ENCODE data around the gene CDC45. TPM values are rescaled to one million over a fixed set of nuclear protein-coding genes. Genes with fewer than 3 reads are reported as not detected.

CDC45 gene
- total and polyA plus RNA-seq, 2 of the 13 experiments (the other 11 are each of a cell fraction or from before 2014, with no cell fraction given), result 14.4 to 36.3 TPM

DNA sequence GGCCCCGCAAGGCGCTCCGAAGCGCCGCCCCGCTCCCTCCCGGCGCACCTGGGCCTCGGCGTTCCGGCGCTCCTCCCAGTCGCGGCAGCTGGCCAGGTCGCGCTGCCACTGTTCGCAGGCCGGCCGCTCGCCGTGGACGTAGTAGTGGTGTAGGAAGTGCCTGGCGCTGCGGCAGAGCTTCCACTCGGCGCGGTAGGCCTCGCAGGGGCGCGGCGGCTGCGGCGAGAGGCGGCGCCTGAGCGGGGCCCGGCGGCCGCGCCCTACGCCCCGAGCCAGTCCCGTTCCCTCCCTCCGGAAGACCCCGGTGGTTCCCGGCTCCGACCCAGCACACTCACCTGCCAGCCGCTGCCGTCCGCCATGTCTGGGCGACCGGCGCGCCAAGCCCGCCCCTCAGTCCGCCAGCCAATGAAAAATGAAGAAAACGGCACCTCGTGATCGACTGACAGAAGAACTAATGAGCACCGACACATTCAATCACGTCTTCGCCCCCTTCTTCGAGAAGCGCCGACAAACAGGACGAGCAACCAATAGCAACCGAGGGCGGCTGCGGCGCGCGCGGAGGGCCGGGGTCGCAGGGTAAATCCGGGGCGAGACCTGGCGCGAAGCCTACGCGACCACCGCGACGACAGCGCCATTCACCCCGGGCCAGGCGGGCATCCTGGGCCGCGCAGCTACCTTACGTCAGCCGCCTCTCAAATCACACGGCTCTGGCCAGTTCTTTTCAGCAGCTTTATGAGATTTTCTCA, 32.2 kb upstream of the CDC45 start, which contains the start of gene C22orf39 (continued):
- TF ChIP-seq SKI (IDR thresholded peaks at IDR 0.05; ENCODE audit: partially characterized antibody) (peak; percentile 21), ZNF329 (CRISPR knock-in tag; IDR thresholded peaks at IDR 0.05; ENCODE audit: low read depth) (peak; percentile 81; the same call in 1 of the 2 replicates), HNF1A (IDR thresholded peaks at IDR 0.05; ENCODE audit: low read depth) (no peak), HNF1A (CRISPR knock-in tag; IDR thresholded peaks at IDR 0.05; ENCODE audit: borderline replicate concordance) (0 out of 2 replicates have a peak, but pooled peaks have one; percentile 9), ZNF773 (CRISPR knock-in tag; IDR thresholded peaks at IDR 0.05; ENCODE audit: borderline replicate concordance) (no peak), ZNF430 (CRISPR knock-in tag; IDR thresholded peaks at IDR 0.05) (0 out of 2 replicates have a peak, but pooled peaks have one; percentile 24), ZNF563 (CRISPR knock-in tag; IDR thresholded peaks at IDR 0.05) (peak; percentile 52; the same call in 1 of the 2 replicates), ZNF501 (CRISPR knock-in tag; IDR thresholded peaks at IDR 0.05) (peak; percentile 46; the same call in 1 of the 2 replicates), SP4 (CRISPR knock-in tag; IDR thresholded peaks at IDR 0.05) (peak; percentile 47; the same call in 1 of the 2 replicates), AGO2 (optimal IDR thresholded peaks at IDR 0.05; ENCODE audit: low read depth, low read length) (peak; percentile 86), MAZ (IDR thresholded peaks at IDR 0.05; ENCODE audit: borderline replicate concordance, low read depth, low read length) (no peak), MAZ (CRISPR knock-in tag; IDR thresholded peaks at IDR 0.05; ENCODE audit: low read depth) (peak; percentile 60; the same call in 1 of the 2 replicates), ZMYM4 (CRISPR knock-in tag; IDR thresholded peaks at IDR 0.05) (peak; percentile 76)
- TF ChIP-seq, protein P1, sequence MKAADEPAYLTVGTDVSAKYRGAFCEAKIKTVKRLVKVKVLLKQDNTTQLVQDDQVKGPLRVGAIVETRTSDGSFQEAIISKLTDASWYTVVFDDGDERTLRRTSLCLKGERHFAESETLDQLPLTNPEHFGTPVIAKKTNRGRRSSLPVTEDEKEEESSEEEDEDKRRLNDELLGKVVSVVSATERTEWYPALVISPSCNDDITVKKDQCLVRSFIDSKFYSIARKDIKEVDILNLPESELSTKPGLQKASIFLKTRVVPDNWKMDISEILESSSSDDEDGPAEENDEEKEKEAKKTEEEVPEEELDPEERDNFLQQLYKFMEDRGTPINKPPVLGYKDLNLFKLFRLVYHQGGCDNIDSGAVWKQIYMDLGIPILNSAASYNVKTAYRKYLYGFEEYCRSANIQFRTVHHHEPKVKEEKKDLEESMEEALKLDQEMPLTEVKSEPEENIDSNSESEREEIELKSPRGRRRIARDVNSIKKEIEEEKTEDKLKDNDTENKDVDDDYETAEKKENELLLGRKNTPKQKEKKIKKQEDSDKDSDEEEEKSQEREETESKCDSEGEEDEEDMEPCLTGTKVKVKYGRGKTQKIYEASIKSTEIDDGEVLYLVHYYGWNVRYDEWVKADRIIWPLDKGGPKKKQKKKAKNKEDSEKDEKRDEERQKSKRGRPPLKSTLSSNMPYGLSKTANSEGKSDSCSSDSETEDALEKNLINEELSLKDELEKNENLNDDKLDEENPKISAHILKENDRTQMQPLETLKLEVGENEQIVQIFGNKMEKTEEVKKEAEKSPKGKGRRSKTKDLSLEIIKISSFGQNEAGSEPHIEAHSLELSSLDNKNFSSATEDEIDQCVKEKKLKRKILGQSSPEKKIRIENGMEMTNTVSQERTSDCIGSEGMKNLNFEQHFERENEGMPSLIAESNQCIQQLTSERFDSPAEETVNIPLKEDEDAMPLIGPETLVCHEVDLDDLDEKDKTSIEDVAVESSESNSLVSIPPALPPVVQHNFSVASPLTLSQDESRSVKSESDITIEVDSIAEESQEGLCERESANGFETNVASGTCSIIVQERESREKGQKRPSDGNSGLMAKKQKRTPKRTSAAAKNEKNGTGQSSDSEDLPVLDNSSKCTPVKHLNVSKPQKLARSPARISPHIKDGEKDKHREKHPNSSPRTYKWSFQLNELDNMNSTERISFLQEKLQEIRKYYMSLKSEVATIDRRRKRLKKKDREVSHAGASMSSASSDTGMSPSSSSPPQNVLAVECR (CRISPR knock-in tag; IDR thresholded peaks at IDR 0.05; ENCODE audit: borderline replicate concordance), result peak; percentile 74; the same call in 1 of the 2 replicates
- TF ChIP-seq, protein P2, sequence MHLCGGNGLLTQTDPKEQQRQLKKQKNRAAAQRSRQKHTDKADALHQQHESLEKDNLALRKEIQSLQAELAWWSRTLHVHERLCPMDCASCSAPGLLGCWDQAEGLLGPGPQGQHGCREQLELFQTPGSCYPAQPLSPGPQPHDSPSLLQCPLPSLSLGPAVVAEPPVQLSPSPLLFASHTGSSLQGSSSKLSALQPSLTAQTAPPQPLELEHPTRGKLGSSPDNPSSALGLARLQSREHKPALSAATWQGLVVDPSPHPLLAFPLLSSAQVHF (CRISPR knock-in tag; IDR thresholded peaks at IDR 0.05), result no peak
- TF ChIP-seq, protein P3, sequence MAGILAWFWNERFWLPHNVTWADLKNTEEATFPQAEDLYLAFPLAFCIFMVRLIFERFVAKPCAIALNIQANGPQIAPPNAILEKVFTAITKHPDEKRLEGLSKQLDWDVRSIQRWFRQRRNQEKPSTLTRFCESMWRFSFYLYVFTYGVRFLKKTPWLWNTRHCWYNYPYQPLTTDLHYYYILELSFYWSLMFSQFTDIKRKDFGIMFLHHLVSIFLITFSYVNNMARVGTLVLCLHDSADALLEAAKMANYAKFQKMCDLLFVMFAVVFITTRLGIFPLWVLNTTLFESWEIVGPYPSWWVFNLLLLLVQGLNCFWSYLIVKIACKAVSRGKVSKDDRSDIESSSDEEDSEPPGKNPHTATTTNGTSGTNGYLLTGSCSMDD (CRISPR knock-in tag; IDR thresholded peaks at IDR 0.05), result peak; percentile 32; the same call in 1 of the 2 replicates

Measured in HepG2 (cell line).